ENCODE measurements around the gene ITGAD.
"Not testable (repeated sequence)": the region's sequence is repeated elsewhere in the genome, so short reads cannot be mapped to it uniquely, and the experiment has no call there.

Gene ITGAD

GRCh38 chr16:31404353-31405064, 11.4 kb downstream of the ITGAD start:
- no peak for DNase-seq

- no peak for DNase-seq
Observed at GRCh38 chr16:31407406-31407805, 14.3 kb downstream of the ITGAD start.

- no peak for DNase-seq
Observed at GRCh38 chr16:31409433-31409832, 16.3 kb downstream of the ITGAD start.

- no peak for DNase-seq
Observed at GRCh38 chr16:31410082-31410481, 16.9 kb downstream of the ITGAD start.

GRCh38 chr16:31411024-31411844, 18.1 kb downstream of the ITGAD start:
- DNase-seq, result no peak

- DNase-seq, result no peak
Observed at GRCh38 chr16:31412750-31413149, 19.6 kb downstream of the ITGAD start.

GRCh38 chr16:31413381-31413780, 20.2 kb downstream of the ITGAD start:
- DNase-seq, result no peak

- DNase-seq, result no peak
Observed at GRCh38 chr16:31413943-31414342, 20.8 kb downstream of the ITGAD start.

GRCh38 chr16:31414706-31415105, 21.6 kb downstream of the ITGAD start:
- DNase-seq, result no peak

GRCh38 chr16:31416371-31416770, 23.2 kb downstream of the ITGAD start:
- no peak for DNase-seq

GRCh38 chr16:31417036-31417435, 23.9 kb downstream of the ITGAD start:
- not testable (repeated sequence) for DNase-seq

- DNase-seq, result no peak
Observed at GRCh38 chr16:31417916-31418315, 24.8 kb downstream of the ITGAD start.

GRCh38 chr16:31420037-31420436, 26.9 kb downstream of the ITGAD start:
- DNase-seq, result no peak

GRCh38 chr16:31421587-31421986, 28.5 kb downstream of the ITGAD start:
- no peak for DNase-seq

GRCh38 chr16:31423241-31423640, 30.1 kb downstream of the ITGAD start:
- DNase-seq, result no peak

- no peak for DNase-seq
Observed at GRCh38 chr16:31423801-31424200, 30.7 kb downstream of the ITGAD start.

- DNase-seq, result peak; percentile 81
Observed at GRCh38 chr16:31427441-31428278, 34.5 kb downstream of the ITGAD start.

- peak; percentile 56 for DNase-seq
Observed at GRCh38 chr16:31428279-31428597, 35.1 kb downstream of the ITGAD start, which contains the start of gene COX6A2. COX6A2 (minus strand) TSS chr16:31428360; CDS start chr16:31428325, 35 bp downstream.

- DNase-seq, result no peak
Observed at GRCh38 chr16:31428638-31429247, 35.6 kb downstream of the ITGAD start.

GRCh38 chr16:31429314-31429713, 36.2 kb downstream of the ITGAD start:
- DNase-seq, result no peak

- DNase-seq, result no peak
Observed at GRCh38 chr16:31429796-31430195, 36.7 kb downstream of the ITGAD start.

- DNase-seq, result no peak
Observed at GRCh38 chr16:31430380-31431052, 37.4 kb downstream of the ITGAD start.
